GM21723 (cell line): ENCODE results near the gene SNRPN.
"Not testable (repeated sequence)": the region's sequence is repeated elsewhere in the genome, so short reads cannot be mapped to it uniquely, and the experiment has no call there.

Experiments used
- ATAC-seq: cut with Tn5 transposase; IDR thresholded peaks from one replicate; pipeline ENCODE4 v1.9.1; 2021; ENCODE audit warnings: mild to moderate bottlenecking, moderate library complexity; ENCODE audit not compliant: unreplicated experiment

Gene SNRPN

GRCh38 chr15:24954783-24955530 lies at the start of gene SNRPN, which contains the start of gene SNURF:
Gene SNRPN, plus strand, starts transcription at chr15:24954987. Its CDS starts 19,467 bp downstream, at chr15:24974454.
Gene SNURF, plus strand, starts transcription at chr15:24954987. Its CDS starts 62 bp downstream, at chr15:24955049.
- ATAC-seq = peak; percentile 58

GRCh38 chr15:24916305-24917009 lies 38.3 kb upstream of the SNRPN start:
- ATAC-seq = no peak

- no peak for ATAC-seq
These were observed 37.4 kb upstream of the SNRPN start for GRCh38 chr15:24917431-24917830.

- no peak for ATAC-seq
These were observed 35.3 kb upstream of the SNRPN start for GRCh38 chr15:24919446-24919845.

GRCh38 chr15:24922781-24923180 lies 32.0 kb upstream of the SNRPN start:
- ATAC-seq = not testable (repeated sequence)

GRCh38 chr15:24924153-24924552 lies 30.6 kb upstream of the SNRPN start:
- ATAC-seq = no peak

- ATAC-seq = no peak
These were observed 30.2 kb upstream of the SNRPN start for GRCh38 chr15:24924621-24925020.

GRCh38 chr15:24931874-24932732 lies 22.7 kb upstream of the SNRPN start:
- ATAC-seq = not testable (repeated sequence)

GRCh38 chr15:24933716-24934115 lies 21.1 kb upstream of the SNRPN start:
- ATAC-seq = no peak

GRCh38 chr15:24938224-24938623 lies 16.6 kb upstream of the SNRPN start:
- ATAC-seq = not testable (repeated sequence)

GRCh38 chr15:24940236-24940635 lies 14.6 kb upstream of the SNRPN start:
- no peak for ATAC-seq

- no peak for ATAC-seq
These were observed 11.4 kb upstream of the SNRPN start for GRCh38 chr15:24943361-24943760.

- no peak for ATAC-seq
These were observed 9.8 kb upstream of the SNRPN start for GRCh38 chr15:24944954-24945353.

GRCh38 chr15:24945711-24946110 lies 9.1 kb upstream of the SNRPN start:
- no peak for ATAC-seq

GRCh38 chr15:24948495-24948894 lies 6.3 kb upstream of the SNRPN start:
- no peak for ATAC-seq

- ATAC-seq = no peak
These were observed 739 bp downstream of the SNRPN start for GRCh38 chr15:24955531-24955921.

GRCh38 chr15:24956111-24956838 lies 1.5 kb downstream of the SNRPN start:
- peak; percentile 81 for ATAC-seq

GRCh38 chr15:24957691-24958090 lies 2.9 kb downstream of the SNRPN start:
- ATAC-seq = no peak

GRCh38 chr15:24961967-24962366 lies 7.2 kb downstream of the SNRPN start:
- no peak for ATAC-seq

- no peak for ATAC-seq
These were observed 8.1 kb downstream of the SNRPN start for GRCh38 chr15:24962880-24963279.
